GM19463 (cell line): Measurements from ENCODE around the gene ZNF366.

Source experiments
- ATAC-seq: cut with Tn5 transposase; IDR thresholded peaks from one replicate; pipeline ENCODE4 v1.9.1; 2021; ENCODE audit warnings: mild to moderate bottlenecking, moderate library complexity; ENCODE audit not compliant: unreplicated experiment

Gene ZNF366

DNA sequence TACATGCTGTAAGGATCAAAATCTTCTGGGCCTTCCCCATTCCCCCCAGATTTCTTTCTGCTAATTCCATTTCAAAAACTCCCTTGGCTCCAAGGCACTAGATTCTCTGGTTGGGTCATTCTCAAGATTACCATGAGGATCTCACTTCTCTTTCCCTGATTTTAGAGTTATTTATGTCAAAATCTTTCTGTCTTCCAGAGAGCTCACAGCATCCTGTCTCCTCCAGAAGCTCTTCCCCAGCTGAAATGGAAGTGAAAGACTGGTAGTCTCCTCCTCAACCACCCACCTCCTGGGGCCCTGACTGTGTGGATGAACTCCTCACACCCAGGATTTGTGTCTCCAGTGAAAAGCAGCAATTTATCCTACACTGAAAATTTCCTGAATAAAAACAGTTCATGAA, 11.9 kb upstream of the ZNF366 start:
- no peak for ATAC-seq

DNA sequence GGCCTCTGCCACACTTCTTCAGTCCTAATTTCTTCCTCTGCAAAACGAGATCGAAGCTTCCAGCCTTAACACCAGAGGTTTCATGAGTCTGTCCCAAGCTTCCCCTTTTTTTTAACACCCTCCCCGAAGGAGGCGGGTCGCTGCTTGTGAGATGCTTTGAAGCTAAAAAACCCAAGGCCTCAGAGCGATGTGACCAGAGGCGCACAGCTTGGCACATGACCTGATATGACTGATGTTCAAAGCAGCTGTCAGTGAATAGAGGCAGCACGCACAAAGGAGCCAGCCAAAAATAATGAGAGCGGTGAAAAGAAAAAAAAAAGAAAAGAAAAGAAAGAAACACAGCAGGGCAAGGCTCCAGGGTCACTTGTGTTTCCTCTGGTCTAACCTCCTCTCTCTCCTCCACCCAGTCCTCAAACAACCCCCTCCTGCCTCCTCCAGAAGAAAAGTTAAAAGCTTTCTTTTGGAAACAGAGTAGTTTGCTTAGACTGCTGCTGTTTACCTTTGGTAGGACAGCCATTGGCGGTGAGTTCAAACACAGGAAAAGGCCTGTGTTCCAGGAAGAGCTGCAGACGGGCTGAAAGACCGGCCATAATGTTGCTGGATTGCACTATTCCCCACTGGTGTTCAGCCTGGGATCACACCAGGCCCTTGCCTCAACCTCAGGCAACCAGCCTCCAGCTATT, 10.9 kb upstream of the ZNF366 start:
- no peak for ATAC-seq

DNA sequence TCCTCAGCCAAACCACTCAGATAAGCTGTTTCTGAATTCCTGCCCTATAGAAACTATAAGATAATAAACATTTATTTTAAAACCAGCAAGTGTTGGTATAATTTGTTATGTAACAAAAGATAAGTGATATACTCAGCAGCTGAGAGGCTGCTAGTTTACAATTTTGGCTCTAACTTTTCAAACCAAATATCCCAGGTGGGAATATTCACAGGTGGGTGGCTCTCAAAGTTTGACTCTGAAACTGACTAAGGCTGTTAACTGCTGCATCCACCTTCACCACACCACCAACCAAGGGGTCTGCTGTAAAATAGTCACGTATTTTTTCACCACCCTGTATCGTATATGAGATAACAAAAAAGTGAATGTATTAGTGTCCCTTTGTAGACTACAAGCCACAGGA, 9.7 kb upstream of the ZNF366 start:
- ATAC-seq = no peak

DNA sequence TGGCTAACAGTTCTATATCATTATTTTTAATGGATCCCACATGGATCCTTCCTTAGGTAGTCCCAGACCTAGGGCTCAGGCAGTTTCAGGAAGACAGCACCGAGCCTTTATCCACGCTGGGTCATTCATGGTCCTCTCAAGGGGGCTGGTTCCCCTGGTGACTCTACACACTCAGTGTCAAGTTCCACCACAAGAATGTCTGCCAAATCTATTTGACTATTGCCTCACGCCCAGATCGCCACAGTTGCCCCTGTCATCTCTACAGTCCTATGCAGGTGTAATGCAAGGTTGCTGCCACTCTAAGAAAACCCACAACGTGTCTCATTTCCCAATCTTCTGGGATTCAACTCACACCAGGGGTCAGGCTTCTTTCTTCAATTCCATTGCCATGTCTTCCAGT, 8.0 kb upstream of the ZNF366 start:
- no peak for ATAC-seq

DNA sequence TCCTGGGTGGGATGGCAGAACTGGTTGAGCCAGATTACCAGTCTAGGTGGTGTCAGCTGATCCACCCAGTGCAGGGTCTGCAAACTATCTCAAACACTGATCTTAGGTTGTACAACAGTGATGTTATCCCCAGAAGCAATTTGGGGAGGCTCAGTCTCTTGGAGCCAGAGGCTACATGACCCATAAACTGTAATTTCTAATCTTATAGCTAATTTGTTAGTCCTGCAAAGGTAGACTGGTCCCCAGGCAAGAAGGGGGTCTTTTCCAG, 5.3 kb upstream of the ZNF366 start:
- ATAC-seq = no peak

DNA sequence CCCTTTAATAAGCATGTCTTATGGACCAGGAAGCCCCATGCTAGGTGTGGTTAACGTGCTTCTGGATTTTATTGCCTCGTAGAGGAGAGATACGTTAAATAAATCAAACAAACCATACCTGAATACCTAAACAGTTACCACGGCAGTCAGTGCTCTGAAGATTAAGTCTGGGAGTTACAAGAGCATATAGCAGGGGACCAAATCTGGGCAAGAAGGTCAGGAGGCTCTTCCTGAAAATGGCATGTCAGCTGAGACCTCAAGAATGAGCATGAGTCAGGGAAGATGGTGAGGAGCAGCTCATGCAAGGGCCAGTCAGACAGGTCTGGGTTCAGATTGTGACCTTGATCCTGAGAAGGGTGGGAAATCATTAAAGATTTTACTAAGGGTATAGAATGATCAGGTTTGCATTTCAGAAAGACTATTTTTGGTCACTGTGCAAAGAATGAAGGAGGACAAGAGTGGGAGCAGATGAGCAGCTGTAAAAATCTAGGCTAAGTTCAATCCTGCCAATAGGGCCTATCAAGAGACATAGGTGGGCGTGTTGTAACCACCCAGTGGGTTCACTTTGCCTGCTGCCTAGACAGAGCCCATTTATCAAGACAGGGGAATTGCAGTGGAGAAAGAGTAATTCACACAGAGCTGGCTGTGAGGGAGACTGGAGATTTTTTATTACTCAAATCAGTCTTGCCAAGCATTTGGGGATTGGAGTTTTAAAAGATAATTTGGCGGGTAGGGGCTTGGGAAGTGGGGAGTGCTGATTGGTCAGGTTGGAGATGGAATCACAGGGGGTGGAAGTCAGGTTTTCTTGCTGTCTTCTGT, 4.8 kb upstream of the ZNF366 start:
- no peak for ATAC-seq

DNA sequence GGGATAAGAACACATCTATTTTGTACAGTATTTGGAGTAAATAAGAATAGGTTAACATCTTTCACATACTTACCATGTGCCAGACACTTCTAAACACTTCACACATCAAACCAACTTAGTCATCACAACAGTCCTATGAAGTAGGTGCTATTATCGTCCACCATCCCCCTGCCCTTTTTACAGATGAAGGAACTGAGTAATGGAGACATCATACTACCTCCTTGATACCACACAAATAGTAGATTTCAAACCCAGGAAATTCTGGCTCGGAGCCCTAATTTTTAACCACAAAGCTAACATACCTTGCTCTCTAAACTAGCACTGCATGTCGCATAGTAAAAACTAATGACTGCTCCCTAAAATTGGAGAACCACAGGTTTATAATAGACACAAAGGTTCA, 4.2 kb upstream of the ZNF366 start:
- no peak for ATAC-seq

DNA sequence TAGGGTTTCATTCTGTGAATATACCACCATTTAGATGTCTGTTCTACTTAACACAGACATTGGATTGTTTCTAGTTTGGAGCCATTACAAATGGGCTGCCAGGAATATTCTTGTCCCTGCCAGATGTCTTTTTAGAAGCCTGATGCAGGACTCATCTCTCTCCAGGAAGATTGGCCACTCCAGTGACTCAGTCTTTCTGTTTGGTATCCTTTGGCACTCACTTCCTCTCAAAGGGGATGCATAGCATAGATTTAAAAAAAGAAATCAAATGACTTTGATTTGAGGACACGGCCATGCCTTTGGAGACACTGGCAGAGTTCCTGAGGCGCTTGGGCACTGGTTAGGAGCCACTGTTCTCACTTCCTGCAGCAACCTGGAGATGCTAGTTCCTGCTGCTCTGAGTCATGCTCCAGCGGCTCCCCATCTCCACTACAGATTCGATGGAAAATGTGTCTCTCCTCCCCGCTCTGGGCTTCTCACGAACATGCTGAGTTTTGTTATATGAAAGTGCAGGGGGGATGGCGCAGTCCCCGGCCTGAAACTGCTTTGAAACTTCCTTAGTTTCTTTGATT, 3.5 kb upstream of the ZNF366 start:
- no peak for ATAC-seq

DNA sequence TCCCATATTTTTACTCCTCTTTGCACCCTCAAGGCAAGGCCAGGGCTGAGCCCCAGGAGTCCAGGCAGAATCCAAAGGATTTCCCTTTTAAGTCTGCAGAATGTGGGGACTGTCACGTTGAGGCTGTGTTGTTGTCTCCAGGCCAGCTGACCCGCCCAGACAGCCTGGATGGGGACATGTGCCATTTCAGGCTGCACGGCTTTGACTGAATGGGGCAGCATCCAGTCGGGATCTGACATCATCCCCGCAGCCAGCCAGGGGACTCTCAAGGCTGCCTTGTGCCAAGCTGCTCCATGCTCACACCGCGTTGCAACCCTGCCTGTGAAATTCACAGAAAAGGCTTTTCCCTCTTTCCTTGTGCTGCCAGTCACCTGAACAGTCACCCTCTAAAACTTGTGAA, 2.2 kb upstream of the ZNF366 start:
- no peak for ATAC-seq

DNA sequence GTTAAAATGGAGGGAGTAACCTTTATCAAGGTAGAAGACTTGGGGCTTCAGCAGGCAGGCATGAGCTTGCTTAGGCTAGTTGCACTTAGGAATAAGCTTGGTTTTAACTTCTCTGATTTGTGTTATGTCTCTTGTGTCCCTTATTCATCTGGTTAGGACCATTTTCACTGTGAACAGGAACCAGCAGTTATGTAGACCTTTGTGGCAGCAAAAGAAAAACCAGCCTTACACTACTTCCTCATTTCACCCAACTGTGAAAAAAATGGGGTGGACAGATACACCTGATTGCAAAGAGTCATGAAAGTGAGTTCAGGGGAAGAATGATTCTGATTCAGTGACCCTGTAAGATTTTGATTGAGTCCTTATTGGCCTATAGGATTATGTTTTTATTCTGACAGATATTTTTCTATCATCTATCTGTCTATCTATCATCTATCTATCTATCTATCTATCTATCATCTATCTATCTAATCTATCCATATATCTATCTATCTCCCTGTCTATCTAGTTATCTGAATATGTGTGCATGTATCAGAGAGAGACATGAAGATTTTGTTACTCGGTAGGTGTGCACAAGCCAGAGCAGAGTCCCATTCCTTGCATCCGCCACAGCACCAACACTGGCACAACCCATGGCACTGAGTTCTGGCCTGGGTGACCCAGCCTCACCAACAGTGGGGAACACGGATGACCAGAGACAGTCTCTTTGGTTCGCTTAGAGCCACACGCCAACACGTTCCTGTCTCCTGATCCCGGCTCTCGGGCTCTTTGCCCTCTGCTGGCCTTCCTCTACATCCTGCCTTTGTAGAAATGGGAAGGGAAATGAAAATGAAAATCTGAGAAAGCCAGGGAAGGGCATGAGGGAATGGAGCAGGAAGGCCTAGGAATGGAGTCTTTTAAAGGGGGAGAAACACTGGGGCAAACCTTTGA, 1.3 kb upstream of the ZNF366 start:
- peak; percentile 91 for ATAC-seq

DNA sequence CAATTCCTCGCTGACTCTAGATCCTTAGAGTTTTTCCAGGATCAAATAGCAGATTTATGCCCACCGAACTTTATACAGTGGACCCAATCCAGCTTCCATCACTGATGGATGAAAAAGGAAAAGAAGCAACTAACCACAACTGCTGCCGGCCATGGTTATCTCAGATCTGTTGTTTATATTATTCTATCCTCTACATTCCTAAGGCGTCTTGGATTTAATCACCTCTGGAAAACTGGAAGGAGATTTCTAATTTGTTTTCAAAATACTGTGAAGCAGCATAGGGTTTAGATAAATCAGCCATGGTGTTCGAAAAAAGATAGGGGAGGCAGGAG, 663 bp upstream of the ZNF366 start:
- ATAC-seq = no peak

DNA sequence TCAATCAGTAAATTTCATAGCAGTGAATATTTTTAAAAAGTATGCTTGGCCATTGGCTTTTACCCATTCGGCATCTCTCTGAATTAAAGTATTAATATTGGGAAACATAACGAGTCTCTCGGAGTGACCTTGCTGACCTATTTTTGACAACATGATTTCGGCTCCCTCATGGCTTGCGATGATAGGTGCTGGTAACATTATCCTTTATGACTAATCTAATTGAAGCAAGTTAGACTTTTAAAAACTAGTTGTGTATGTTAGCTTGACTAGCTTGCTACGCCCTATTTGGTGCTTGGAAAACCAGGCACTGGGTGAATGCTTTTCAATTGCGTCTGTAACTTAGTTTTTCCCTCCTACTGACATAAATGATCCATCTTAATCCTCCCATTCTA, 1.1 kb downstream of the ZNF366 start:
- ATAC-seq = no peak

DNA sequence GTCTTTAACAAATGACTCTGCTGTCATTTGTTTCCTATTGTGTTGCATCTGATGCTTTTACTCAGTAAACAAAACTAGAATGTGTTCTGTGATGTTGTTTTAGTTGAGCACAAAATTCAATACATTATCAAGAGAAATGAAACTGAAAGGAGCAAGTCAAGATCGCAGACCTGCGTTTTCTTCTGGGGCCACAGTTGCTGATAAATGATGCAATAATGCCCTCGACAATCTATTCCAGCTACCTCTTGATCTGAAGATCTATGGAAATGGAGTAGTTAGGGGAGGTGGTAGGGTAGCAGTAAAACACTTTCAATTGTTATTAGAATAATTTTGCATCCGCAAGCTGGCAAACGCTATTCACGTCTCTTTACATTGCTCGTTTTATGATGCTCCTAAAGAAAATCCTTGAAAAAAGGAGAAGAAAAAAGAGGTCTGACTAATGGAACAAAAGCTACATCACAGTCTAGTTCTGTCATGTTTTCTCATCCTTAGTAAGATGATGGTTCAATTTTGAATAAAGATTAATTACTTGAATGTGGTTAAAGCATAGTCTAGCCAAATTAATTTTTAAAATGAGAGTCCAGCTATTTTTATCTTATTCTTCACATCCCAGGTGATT, 1.6 kb downstream of the ZNF366 start:
- ATAC-seq = no peak

DNA sequence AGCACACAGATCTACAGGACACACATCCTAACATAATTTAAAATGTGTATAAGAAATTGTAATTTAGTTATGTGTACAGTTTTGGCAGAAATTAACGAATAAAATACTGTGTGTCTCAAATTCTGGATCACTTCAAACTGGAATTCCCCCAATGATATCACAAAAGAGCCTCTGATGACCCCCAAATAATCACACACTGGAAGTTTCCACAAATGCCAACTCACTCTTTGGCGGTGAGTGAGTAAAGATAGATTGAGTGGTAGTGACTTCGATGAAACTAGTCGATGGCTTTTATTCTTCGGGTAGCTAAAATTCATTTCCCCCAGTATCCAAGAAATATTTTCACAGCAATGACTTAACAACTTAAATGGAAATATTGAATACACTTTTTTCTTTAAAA, 2.2 kb downstream of the ZNF366 start:
- no peak for ATAC-seq

DNA sequence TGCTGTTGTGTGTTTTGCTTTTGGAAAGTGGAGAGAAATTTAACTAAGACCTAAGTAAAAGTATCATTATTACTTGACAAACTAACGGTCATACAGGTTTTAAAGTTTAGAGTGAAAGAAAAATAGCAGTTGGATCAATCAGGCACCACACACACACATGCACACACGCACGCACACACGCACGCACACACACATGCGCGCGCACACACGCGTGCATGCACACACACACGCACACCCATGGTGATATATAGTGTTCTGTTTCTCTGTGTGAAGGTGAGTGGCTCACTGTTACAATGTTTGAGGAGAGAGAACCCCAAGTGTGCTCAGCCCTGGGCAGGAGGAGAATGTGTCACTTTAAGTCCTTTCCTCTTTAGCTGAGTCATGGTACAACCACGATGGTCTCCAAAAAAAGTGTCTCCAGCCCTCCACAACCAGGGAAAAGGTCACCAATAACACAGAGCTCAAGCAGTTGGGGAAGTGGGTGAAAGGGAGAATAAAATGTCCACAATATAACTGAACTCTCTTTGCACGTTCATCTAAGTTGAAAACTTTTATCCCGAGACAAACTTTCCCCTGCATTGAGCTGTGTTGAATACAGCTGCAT, 3.2 kb downstream of the ZNF366 start:
- ATAC-seq = no peak

DNA sequence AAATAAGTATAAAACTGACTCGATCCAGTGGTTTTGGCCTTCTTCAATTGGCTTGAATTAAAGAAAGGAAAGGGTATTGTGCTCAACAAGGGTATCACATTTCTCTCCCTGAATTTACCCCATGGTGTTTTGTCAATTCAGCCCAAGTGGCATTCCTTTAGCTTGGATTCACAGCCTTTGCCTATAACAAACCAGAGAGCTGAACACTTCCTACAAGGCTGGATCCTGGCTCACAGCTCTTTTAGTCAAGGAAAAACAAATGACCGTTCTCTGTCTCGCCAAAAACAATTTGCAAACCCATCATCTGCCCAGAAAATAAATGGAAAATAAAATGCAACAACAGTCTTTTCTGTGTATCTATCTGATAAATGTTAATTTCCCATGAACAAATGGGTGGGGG, 5.7 kb downstream of the ZNF366 start:
- no peak for ATAC-seq

DNA sequence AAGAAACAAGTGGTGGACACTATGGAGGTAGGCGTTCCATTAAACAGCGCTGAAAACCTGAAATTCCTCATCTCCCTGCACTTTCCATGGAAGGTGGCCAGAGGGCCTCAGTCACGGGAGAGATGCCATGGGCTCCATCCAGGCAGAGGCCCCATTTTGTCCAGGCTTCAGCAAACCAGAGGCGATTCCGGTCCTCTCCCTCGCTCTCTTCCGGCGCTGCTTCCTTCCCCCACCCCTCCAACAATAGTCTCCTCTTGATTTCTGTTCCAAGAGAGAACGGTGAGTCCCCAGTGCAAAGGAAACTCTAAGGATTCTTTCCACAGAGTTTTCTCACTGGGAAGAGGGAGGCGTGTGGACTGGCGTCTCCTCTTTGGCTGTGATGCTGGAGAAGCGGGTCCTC, 7.5 kb downstream of the ZNF366 start:
- no peak for ATAC-seq

DNA sequence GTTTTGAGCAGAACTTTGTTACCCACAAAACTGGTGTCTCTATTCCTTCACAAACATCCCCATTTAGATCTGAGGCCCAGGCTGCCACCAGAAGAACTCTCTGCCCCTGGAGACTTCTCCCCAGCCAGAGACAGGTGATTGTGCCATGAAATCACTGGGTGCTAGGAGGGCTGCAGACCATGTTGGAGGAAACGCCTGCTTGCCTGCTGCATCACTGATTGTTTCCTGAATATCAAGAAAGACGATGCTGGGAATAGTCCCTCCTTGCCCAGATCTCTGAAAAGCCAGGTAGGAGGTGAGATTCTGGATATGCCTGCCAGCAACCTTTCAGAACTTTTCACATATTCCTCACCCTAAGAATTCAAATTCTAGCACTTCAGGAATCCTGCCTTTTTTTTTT, 8.1 kb downstream of the ZNF366 start:
- no peak for ATAC-seq

DNA sequence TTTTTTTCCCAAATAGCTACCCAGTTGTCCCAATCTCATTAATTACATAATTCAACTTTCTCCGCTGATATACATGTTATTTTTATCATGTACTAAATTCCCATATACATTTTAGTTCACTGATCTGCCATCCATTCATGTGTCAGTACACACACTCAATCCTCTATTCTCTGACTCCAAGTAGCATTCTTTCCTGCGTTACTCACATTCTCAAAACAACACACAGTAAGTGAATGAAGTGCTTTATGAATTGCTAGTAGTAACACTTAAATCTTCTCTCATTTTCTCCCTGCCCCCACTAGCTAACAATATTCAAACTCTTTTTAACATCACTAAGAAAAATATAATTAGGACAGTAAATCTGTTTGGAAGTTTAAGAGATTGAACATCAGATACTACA, 8.9 kb downstream of the ZNF366 start:
- no peak for ATAC-seq

DNA sequence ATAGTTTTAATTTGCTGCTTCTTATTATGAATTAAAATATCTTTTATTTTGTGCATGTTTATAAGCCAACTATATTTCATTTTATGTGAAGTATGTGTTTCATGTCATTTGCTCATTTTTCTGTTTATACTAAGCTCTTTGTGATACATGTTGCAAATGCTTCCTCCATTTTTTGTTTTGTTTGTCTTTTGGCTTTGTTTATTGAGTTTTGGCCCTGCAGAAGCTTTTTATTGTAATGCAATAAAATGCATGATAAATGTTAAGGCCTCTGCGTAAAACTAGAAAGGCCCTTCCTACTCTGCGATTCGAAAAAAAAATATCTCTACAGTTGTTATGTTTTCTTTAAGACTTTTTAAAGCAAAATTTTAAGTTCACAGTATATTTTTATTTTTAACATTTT, 9.4 kb downstream of the ZNF366 start:
- no peak for ATAC-seq

DNA sequence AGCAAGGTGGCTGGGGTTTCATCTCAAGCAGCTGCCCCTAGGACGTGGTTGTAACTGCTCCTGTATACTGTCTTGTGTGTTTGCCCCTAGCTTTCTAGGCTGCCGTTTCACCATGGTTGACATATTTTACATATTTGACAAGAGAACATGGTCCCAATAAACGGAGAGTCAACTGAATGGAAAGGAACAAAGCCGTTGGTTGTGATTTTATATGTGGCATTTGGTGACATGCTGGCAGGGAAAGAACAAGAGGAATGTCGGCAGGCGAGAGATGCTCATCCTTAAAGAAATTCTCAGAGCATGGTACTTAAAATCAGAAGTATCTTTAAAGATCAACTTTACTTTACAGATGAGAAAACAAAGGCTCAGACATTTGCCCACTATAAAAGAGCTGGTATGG, 11.8 kb downstream of the ZNF366 start:
- ATAC-seq = no peak
